Measurements from ENCODE around the gene TPBGL.

Gene TPBGL

GRCh38 chr11:75212411-75212810, 28.2 kb upstream of the TPBGL start:
- DNase-seq (ENCODE audit: low spot score), result no peak

- DNase-seq (ENCODE audit: low spot score), result peak; percentile 80
Measured at GRCh38 chr11:75214411-75214821, 26.2 kb upstream of the TPBGL start.

- no peak for DNase-seq (ENCODE audit: low spot score)
Measured at GRCh38 chr11:75214843-75215242, 25.7 kb upstream of the TPBGL start.

GRCh38 chr11:75219869-75220268, 20.7 kb upstream of the TPBGL start:
- no peak for DNase-seq (ENCODE audit: low spot score)

GRCh38 chr11:75223954-75224643, 16.5 kb upstream of the TPBGL start:
- no peak for DNase-seq (ENCODE audit: low spot score)

- no peak for DNase-seq (ENCODE audit: low spot score)
Measured at GRCh38 chr11:75225794-75226193, 14.8 kb upstream of the TPBGL start.

GRCh38 chr11:75229466-75229865, 11.1 kb upstream of the TPBGL start:
- DNase-seq (ENCODE audit: low spot score), result peak; percentile 20

- no peak for DNase-seq (ENCODE audit: low spot score)
Measured at GRCh38 chr11:75230621-75231020, 10.0 kb upstream of the TPBGL start.

- DNase-seq (ENCODE audit: low spot score), result peak; percentile 54
Measured at GRCh38 chr11:75233754-75234172, 6.8 kb upstream of the TPBGL start.

GRCh38 chr11:75236062-75236461, 4.5 kb upstream of the TPBGL start:
- DNase-seq (ENCODE audit: low spot score), result peak; percentile 23

- DNase-seq (ENCODE audit: low spot score), result peak; percentile 20
Measured at GRCh38 chr11:75237050-75237449, 3.5 kb upstream of the TPBGL start.

GRCh38 chr11:75238595-75239440, 1.8 kb upstream of the TPBGL start:
- DNase-seq (ENCODE audit: low spot score), result peak; percentile 50

- DNase-seq (ENCODE audit: low spot score), result peak; percentile 50
Measured at GRCh38 chr11:75239531-75240290, 863 bp upstream of the TPBGL start.

- peak; percentile 94 for DNase-seq (ENCODE audit: low spot score)
Measured at GRCh38 chr11:75241036-75241905, 697 bp downstream of the TPBGL start.

GRCh38 chr11:75241906-75242644, 1.5 kb downstream of the TPBGL start:
- no peak for DNase-seq (ENCODE audit: low spot score)

GRCh38 chr11:75242722-75243600, 2.4 kb downstream of the TPBGL start:
- peak; percentile 62 for DNase-seq (ENCODE audit: low spot score)

GRCh38 chr11:75244052-75244814, 3.7 kb downstream of the TPBGL start:
- peak; percentile 34 for DNase-seq (ENCODE audit: low spot score)

GRCh38 chr11:75245356-75246005, 4.9 kb downstream of the TPBGL start:
- DNase-seq (ENCODE audit: low spot score), result peak; percentile 22
